Astrocyte of the cerebellum (primary cell): ENCODE data around the gene KCNK4.
"Not testable (repeated sequence)": the region's sequence is repeated elsewhere in the genome, so short reads cannot be mapped to it uniquely, and the experiment has no call there.

Experiments
- DNase-seq: peaks from one replicate; pipeline ENCODE4 v3.0.0-alpha.2; 2011; ENCODE audit warnings: low read depth
- H3K4me3 ChIP-seq: 2 replicates; pipeline ENCODE4 v1.5.1; 2011; ENCODE audit warnings: mild to moderate bottlenecking, low read depth, low read length, moderate library complexity
- in situ Hi-C: cut with HindIII; loops from 2 replicates; pipeline ENCODE4 v1.10.0; 2017; ENCODE audit warnings: low sequenced_read_pairs
- TF ChIP-seq, protein P1 (sequence below): IDR thresholded peaks from 2 replicates; pipeline ENCODE4 v1.5.1; 2012; ENCODE audit warnings: low read length, low read depth, moderate library complexity, mild to moderate bottlenecking; ENCODE audit errors: missing control alignments

The KCNK4 gene

DNA sequence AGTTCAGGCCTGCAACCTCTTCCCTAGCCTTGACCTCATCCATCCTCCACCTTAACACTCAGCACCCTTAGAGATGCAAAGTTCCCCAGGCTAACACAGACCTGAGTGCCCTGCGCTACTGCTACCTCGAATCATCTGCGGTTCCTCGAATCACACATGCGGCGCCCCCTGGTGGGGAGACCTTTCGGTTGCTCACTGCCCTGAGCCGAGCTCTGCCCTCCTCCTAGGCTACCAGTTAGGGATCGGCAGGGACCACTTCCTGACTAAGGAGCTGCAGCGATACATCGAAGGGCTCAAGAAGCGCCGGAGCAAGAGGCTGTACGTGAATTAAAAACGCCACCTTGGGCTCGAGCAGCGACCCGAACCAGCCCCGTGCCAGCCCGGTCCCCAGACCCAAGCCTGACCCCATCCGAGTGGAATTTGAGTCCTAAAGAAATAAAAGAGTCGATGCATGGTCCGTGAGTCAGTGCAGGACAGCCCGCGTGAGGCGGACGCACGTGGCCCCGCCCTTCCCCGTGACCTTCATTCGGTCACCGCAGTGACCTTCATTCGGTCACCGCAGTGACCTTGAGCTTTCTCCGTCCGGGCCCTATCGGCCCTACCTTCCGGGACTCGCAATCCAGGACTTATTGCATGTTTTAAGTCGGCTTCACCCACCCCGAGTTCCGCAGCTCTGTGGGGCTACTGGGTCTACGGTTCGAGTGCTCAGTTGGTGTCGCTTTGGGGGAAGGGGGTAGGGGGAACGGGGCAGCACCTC, 13.4 kb downstream of the KCNK4 start:
- TF ChIP-seq, protein P1, sequence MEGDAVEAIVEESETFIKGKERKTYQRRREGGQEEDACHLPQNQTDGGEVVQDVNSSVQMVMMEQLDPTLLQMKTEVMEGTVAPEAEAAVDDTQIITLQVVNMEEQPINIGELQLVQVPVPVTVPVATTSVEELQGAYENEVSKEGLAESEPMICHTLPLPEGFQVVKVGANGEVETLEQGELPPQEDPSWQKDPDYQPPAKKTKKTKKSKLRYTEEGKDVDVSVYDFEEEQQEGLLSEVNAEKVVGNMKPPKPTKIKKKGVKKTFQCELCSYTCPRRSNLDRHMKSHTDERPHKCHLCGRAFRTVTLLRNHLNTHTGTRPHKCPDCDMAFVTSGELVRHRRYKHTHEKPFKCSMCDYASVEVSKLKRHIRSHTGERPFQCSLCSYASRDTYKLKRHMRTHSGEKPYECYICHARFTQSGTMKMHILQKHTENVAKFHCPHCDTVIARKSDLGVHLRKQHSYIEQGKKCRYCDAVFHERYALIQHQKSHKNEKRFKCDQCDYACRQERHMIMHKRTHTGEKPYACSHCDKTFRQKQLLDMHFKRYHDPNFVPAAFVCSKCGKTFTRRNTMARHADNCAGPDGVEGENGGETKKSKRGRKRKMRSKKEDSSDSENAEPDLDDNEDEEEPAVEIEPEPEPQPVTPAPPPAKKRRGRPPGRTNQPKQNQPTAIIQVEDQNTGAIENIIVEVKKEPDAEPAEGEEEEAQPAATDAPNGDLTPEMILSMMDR, result peak; percentile 88

DNA sequence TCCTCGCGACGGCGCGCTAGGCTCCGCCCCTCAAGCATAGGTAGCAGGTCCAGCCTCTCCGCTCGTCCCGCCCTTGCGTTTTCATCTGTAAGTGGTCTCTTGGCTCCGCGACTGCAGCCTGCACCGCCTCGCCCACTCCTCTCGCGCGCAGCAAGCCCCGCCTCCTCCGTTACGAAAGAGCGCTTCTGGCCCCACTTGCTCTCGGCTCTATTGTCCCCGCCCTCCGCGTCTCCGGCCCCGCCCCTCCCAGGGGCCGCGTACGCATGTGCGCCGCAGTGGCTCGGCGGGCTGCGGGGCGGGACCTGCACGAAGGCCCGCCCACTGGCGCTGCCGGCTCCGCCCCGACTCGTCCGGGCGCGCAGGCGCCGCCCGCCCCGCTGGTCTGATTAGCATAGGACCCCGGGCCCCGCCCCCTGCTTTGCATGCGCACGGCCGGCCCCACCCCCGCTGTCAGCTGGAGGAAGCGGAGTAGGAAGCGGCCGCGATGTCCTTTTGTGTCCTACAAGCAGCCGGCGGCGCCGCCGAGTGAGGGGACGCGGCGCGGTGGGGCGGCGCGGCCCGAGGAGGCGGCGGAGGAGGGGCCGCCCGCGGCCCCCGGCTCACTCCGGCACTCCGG, 14.1 kb downstream of the KCNK4 start, which contains the start of gene ESRRA:
TSS of gene ESRRA (plus strand) at position 450 of the 616 bp plus-strand sequence. CDS start 1,656 bp downstream, outside the sequence.
- peak within 1 kb of the TSS; percentile 58 for H3K4me3 ChIP-seq
- TF ChIP-seq, protein P1, result no peak
- peak; percentile 91 for DNase-seq
- in situ Hi-C loops, result no loop called here

More for the DNA sequence above, 13.4 kb downstream of the KCNK4 start:
- DNase-seq, result peak; percentile 59
- in situ Hi-C loops, result no loop called here
- H3K4me3 ChIP-seq, result peak overlapping the region; percentile 58

DNA sequence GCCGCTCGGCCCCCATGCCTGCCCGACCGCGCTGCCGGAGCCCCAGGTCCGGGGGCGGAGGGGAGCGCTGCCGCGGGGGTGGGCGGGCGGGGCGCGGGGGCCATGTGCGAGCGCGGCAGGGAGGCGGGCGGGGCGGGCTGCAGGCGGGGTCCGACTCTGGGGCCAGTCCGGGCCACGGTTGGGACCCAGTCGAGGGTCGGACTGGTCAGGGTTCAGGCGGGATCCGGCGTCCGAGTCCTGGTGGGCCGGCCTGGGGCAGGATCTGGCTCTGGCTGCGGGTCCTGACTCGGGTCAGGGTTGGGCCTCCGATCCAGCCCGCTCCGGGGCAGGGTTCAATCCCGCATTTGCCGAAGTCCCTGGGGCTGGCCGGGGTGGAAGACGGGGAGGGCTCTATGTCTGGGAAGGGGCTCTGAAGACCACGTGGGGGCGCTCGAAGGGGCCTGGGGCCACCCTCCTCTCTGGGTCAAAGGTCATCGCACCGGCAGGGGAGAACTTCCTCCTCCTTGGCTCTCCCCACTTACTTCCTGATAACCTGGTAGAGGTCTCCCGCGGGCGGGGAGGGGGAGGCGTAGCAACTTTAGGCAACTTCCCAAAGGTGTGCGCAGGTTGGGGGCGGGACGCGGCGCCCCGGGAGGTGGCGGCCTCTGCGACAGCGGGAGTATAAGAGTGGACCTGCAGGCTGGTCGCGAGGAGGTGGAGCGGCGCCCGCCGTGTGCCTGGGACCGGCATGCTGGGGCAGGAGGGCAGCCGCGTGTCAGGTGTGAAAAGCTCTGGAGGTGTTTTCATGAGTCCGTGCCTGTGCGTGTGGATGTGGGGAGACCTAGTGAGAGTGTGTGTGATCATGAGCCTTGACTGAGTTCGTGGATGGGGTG, 14.8 kb downstream of the KCNK4 start:
- in situ Hi-C loops, result no loop called here
- DNase-seq, result no peak
- peak overlapping the region; percentile 58 for H3K4me3 ChIP-seq
- TF ChIP-seq, protein P1, result peak; percentile 39

DNA sequence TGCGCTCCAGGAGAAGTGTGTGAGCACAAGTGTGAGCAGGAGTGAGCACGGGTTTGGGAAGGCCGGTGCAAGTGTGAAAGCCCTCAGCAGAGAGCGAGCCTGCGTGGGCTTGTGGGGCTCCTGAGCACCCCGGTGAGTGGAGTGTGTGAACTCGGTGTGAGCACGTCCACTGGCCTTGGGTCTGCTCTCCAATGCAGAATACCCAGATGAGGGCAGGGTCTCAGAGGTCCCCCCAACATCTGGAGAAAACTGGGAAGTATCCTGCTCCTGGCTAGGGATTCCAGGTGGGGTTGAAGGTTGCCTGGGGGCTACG, 15.4 kb downstream of the KCNK4 start:
- DNase-seq, result no peak
- in situ Hi-C loops, result no loop called here
- peak overlapping the region; percentile 58 for H3K4me3 ChIP-seq
- TF ChIP-seq, protein P1, result no peak

DNA sequence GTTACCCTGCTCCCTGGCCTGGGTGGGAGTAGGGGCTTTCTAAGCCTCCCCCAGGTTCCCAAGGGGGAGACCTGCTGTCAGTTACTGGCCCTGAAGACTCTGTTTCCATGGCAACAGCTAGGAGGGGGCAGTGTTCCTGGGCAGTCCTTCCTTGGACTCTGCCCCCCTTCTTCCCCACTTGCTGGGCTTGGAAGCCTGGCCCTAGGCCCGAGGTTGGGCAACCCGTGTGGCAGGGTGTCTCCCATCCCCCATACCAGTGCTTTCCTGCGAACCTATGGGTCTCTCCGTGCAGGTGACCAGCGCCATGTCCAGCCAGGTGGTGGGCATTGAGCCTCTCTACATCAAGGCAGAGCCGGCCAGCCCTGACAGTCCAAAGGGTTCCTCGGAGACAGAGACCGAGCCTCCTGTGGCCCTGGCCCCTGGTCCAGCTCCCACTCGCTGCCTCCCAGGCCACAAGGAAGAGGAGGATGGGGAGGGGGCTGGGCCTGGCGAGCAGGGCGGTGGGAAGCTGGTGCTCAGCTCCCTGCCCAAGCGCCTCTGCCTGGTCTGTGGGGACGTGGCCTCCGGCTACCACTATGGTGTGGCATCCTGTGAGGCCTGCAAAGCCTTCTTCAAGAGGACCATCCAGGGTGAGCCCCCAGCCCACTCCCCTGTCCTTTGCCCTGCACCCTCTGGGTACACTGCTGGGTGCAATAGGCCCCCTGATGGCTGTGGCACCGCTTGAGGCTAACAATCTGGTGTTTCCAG, 15.9 kb downstream of the KCNK4 start:
- in situ Hi-C loops, result no loop called here
- peak overlapping the region; percentile 58 for H3K4me3 ChIP-seq
- TF ChIP-seq, protein P1, result no peak
- no peak for DNase-seq

DNA sequence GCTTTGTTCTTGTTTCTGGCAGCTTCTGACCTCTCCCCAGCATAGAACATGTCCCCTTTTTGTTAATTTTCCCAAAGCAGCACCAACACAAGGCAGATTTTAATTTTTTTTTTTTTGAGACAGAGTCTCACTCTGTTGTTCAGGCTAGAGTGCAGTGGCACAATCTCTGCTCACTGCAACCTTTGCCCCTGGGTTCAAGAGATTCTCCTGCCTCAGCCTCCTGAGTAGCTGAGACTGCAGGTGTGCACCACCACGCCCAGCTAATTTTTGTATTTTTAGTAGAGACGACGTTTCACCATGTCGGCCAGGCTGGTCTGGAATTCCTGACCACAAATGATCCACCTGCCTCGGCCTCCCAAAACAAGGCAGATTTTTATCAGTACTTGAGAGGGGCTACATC, 16.7 kb downstream of the KCNK4 start:
- H3K4me3 ChIP-seq, DNase-seq, in situ Hi-C loops: not testable (repeated sequence)
